Stomach (tissue), 9 donors: ENCODE measurements around the gene TMEM109. TPM values are rescaled to one million over a fixed set of nuclear protein-coding genes. Genes with fewer than 3 reads are reported as not detected.

ENCODE experiments used
- DNase-seq, 2 donors: peaks; one replicate each; pipeline versions ENCODE4 v3.0.0 to v3.0.0-alpha.2; 2013 to 2019
- H3K27ac ChIP-seq, 5 donors: fragments of 200-600 bp in 4 of 5; sonication (generic) in 4 of 5; one replicate each; pipeline ENCODE4 v1.5.1; 2013 to 2019; ENCODE audit warnings: mild to moderate bottlenecking in 1 of 5, moderate library complexity in 1 of 5
- H3K27me3 ChIP-seq, 3 donors: fragments of 200-600 bp; sonication (generic); one replicate each; pipeline ENCODE4 v1.5.1; 2017 to 2019; ENCODE audit warnings: mixed run types in 1 of 3
- H3K36me3 ChIP-seq, 4 donors: fragments of 200-600 bp; sonication (generic); 1 replicate in 3 of 4; 2 replicates in 1 of 4; pipeline ENCODE4 v1.5.1; 2016 to 2019
- H3K4me1 ChIP-seq, 4 donors: fragments of 200-600 bp; sonication (generic); one replicate each; pipeline ENCODE4 v1.5.1; 2016 to 2019
- H3K4me3 ChIP-seq, 4 donors: fragments of 200-600 bp; sonication (generic) in 3 of 4; one replicate each; pipeline ENCODE4 v1.5.1; 2016 to 2019; ENCODE audit warnings: mild to moderate bottlenecking in 1 of 4
- H3K9me3 ChIP-seq, 4 donors: fragments of 200-600 bp; sonication (generic); one replicate each; pipeline ENCODE4 v1.5.1; 2016 to 2019
- CTCF ChIP-seq, 7 experiments: fragments of 450-650 bp in 4 of 7; fragments of 200-600 bp in 3 of 7; sonication (generic) in 3 of 7; IDR thresholded peaks; one replicate each; pipeline ENCODE4 v1.5.1; 2016 to 2019; ENCODE audit warnings: antibody characterized with exemption in 7 of 7, control low read depth in 2 of 7, mild to moderate bottlenecking in 1 of 7
- EP300 ChIP-seq: sonication (generic); formaldehyde crosslinking; IDR thresholded peaks from one replicate; pipeline ENCODE4 v1.6.1; 2017; ENCODE audit warnings: antibody characterized with exemption
- POLR2A ChIP-seq, 4 donors: fragments of 450-650 bp; IDR thresholded peaks; one replicate each; pipeline ENCODE4 v1.6.1; 2016; ENCODE audit warnings: antibody characterized with exemption in 4 of 4, control low read depth in 2 of 4, mild to moderate bottlenecking in 1 of 4, moderate library complexity in 1 of 4
- POLR2AphosphoS5 ChIP-seq, 3 donors: sonication (generic); formaldehyde crosslinking; IDR thresholded peaks; one replicate each; pipeline ENCODE4 v1.6.1; 2016; ENCODE audit warnings: antibody characterized with exemption in 3 of 3
- WGBS, 5 donors: extraction: QIAGEN DNeasy Blood & Tissue Kit in 3 of 5; methylation state at CpG; one replicate each; pipeline versions ENCODE4 v1.1.5 to v1.1.7; 2013 to 2018; 5-methylcytosine and 5-hydroxymethylcytosine counted together
- intact Hi-C: fragments of 100-400 bp; cut with DNase I; formaldehyde crosslinking; loops from one replicate; pipeline ENCODE4 v1.15.1; 2023; ENCODE audit warnings: low total_unique reads
- polyA plus RNA-seq, 3 donors: library from polyadenylated mRNA; stranded (reverse); fragments of 200-250 nt; gene quantifications; one replicate each; pipeline ENCODE4 v1.2.3, GENCODE V29; 2013
- total RNA-seq, 5 donors: library from RNA; depleted of rRNA; stranded (reverse); fragments of >200 nt; gene quantifications; one replicate each; pipeline versions ENCODE4 v1.1.0 to v1.2.3, GENCODE V29; 2014 to 2016
- donor health status: healthy with polysubstance abuse.
- donor health status: Bipolar disorder and iron deficiency.
- donor health status: healthy.

Gene TMEM109
- total and polyA plus RNA-seq, 8 donors, result 27.4 to 122 (median 65.4) TPM

GRCh38 chr11:60876168-60876485, 37.8 kb upstream of the TMEM109 start:
- no peaks in the 10 kb centered on the region for H3K27me3 ChIP-seq
- H3K9me3 ChIP-seq, result no peaks in the 10 kb centered on the region
- peaks cover 0 to 20% (median 15%) of the 10 kb centered on the region in 4 donors for H3K36me3 ChIP-seq
- TF ChIP-seq CTCF (IDR thresholded peaks at IDR 0.05), result no peak
- no peak for TF ChIP-seq POLR2AphosphoS5 (IDR thresholded peaks at IDR 0.05)
- no peak for TF ChIP-seq EP300
- no peak for TF ChIP-seq POLR2A (IDR thresholded peaks at IDR 0.05)
- H3K27ac ChIP-seq, result peak overlapping the region in 1 of 5 donors; percentile 21
- no peak for DNase-seq
- intact Hi-C loops, result no loop called here
- no peak overlapping the region for H3K4me3 ChIP-seq
- 95 to 100% (median 100%) methylated on average over 1 to 2 of the region's 2 CpGs for WGBS, 5 donors
- peaks cover 4 to 33% (median 19%) of the 10 kb centered on the region in 4 donors for H3K4me1 ChIP-seq

GRCh38 chr11:60878245-60879101, 35.5 kb upstream of the TMEM109 start:
- TF ChIP-seq CTCF (IDR thresholded peaks at IDR 0.05) (no peak), EP300 (no peak), POLR2AphosphoS5 (IDR thresholded peaks at IDR 0.05) (peak in 1 of 3 donors; percentile 55), POLR2A (IDR thresholded peaks at IDR 0.05) (no peak)

GRCh38 chr11:60879104-60879503, 34.9 kb upstream of the TMEM109 start:
- WGBS, 5 donors, result 67 to 91% (median 83%) methylated on average over 1 of the region's 1 CpG
- Histone ChIP-seq H3K4me1 (peaks cover 0 to 30% (median 14%) of the 10 kb centered on the region in 4 donors), H3K27me3 (no peaks in the 10 kb centered on the region), H3K27ac (peak overlapping the region in 3 of 5 donors; percentile 43 to 79 (median 72)), H3K36me3 (peaks cover 0 to 28% (median 20%) of the 10 kb centered on the region in 4 donors), H3K9me3 (no peaks in the 10 kb centered on the region), H3K4me3 (no peak overlapping the region)
- no peak for DNase-seq
- TF ChIP-seq POLR2AphosphoS5 (IDR thresholded peaks at IDR 0.05), result no peak
- no peak for TF ChIP-seq CTCF (IDR thresholded peaks at IDR 0.05)
- TF ChIP-seq EP300, result no peak
- TF ChIP-seq POLR2A (IDR thresholded peaks at IDR 0.05), result no peak
- intact Hi-C loops, result no loop called here

More at GRCh38 chr11:60878245-60879101, 35.5 kb upstream of the TMEM109 start:
- 57 to 82% (median 70%) methylated on average over 5 of the region's 5 CpGs for WGBS, 5 donors
- H3K27ac ChIP-seq, result peak overlapping the region; percentile 32 to 79 (median 68)
- H3K36me3 ChIP-seq, result peaks cover 0 to 28% (median 20%) of the 10 kb centered on the region in 4 donors
- no peaks in the 10 kb centered on the region for H3K27me3 ChIP-seq
- H3K4me3 ChIP-seq, result no peak overlapping the region
- no peak for DNase-seq
- H3K4me1 ChIP-seq, result peaks cover 2 to 30% (median 14%) of the 10 kb centered on the region in 4 donors
- no peaks in the 10 kb centered on the region for H3K9me3 ChIP-seq
- intact Hi-C loops, result no loop called here

- no peak for DNase-seq
- no peak for TF ChIP-seq POLR2A (IDR thresholded peaks at IDR 0.05)
- TF ChIP-seq CTCF (IDR thresholded peaks at IDR 0.05), result no peak
- TF ChIP-seq EP300, result no peak
- H3K4me1 ChIP-seq, result peaks cover 0 to 30% (median 14%) of the 10 kb centered on the region in 4 donors
- intact Hi-C loops, result no loop called here
- H3K9me3 ChIP-seq, result no peaks in the 10 kb centered on the region
- H3K27me3 ChIP-seq, result no peaks in the 10 kb centered on the region
- WGBS, 5 donors, result 77 to 84% (median 80%) methylated on average over 5 of the region's 5 CpGs
- H3K27ac ChIP-seq, result peak overlapping the region in 2 of 5 donors; percentile 43 to 79
- peaks cover 0 to 27% (median 20%) of the 10 kb centered on the region in 4 donors for H3K36me3 ChIP-seq
- H3K4me3 ChIP-seq, result no peak overlapping the region
Observed at GRCh38 chr11:60879971-60880588, 33.9 kb upstream of the TMEM109 start.
